Chondrocyte (in vitro differentiated cells): ENCODE measurements around the gene TEX35. TPM values are rescaled to one million over a fixed set of nuclear protein-coding genes. Genes with fewer than 3 reads are reported as not detected.

Experiments
- DNase-seq: peaks from one replicate; pipeline ENCODE4 v3.0.0; 2021; ENCODE audit warnings: mixed read lengths, low spot score
- H3K27ac Mint-ChIP-seq: one replicate; pipeline ENCODE4 v1.8.0; 2021; ENCODE audit warnings: mild to moderate bottlenecking, moderate library complexity, mixed read lengths; ENCODE audit not compliant: unreplicated experiment
- H3K27me3 Mint-ChIP-seq: 2 replicates; pipeline ENCODE4 v1.8.0; 2021; ENCODE audit warnings: low read depth, mixed read lengths
- H3K36me3 Mint-ChIP-seq: 2 replicates; pipeline ENCODE4 v1.8.0; 2021; ENCODE audit warnings: low read depth, mixed read lengths
- H3K4me1 Mint-ChIP-seq: 2 replicates; pipeline ENCODE4 v1.8.0; 2021; ENCODE audit warnings: low read depth, mild to moderate bottlenecking, mixed read lengths
- H3K4me3 Mint-ChIP-seq: one replicate; pipeline ENCODE4 v1.8.0; 2021; ENCODE audit warnings: mild to moderate bottlenecking, moderate library complexity, mixed read lengths; ENCODE audit not compliant: unreplicated experiment
- H3K9me3 Mint-ChIP-seq: 2 replicates; pipeline ENCODE4 v1.8.0; 2021; ENCODE audit warnings: low read depth, mixed read lengths
- CTCF ChIP-seq: fragments of 200-600 bp; sonication (generic); IDR thresholded peaks from 2 replicates; pipeline ENCODE4 v1.5.0; 2021; ENCODE audit warnings: antibody characterized with exemption, mild to moderate bottlenecking, moderate library complexity
- total RNA-seq: library from RNA; stranded (reverse); gene quantifications from 3 replicates; pipeline ENCODE4 v1.2.1, GENCODE V29; 2021

Gene TEX35
- total RNA-seq, 1 donor from 2014 or later = not detected

GRCh38 chr1:178493301-178493741 is 19.6 kb upstream of the TEX35 start:
- H3K9me3 Mint-ChIP-seq = no peaks in the 10 kb centered on the region
- H3K27ac Mint-ChIP-seq = no peak overlapping the region
- no peaks in the 10 kb centered on the region for H3K27me3 Mint-ChIP-seq
- no peak for TF ChIP-seq CTCF
- DNase-seq = no peak
- H3K36me3 Mint-ChIP-seq = no peaks in the 10 kb centered on the region
- H3K4me1 Mint-ChIP-seq = no peaks in the 10 kb centered on the region
- H3K4me3 Mint-ChIP-seq = no peak overlapping the region

GRCh38 chr1:178494569-178494971 is 18.3 kb upstream of the TEX35 start:
- no peak for DNase-seq
- TF ChIP-seq CTCF = no peak
- Mint-ChIP-seq H3K27ac (no peak overlapping the region), H3K4me1 (no peaks in the 10 kb centered on the region), H3K4me3 (no peak overlapping the region), H3K9me3 (no peaks in the 10 kb centered on the region), H3K36me3 (no peaks in the 10 kb centered on the region), H3K27me3 (no peaks in the 10 kb centered on the region)

DNA sequence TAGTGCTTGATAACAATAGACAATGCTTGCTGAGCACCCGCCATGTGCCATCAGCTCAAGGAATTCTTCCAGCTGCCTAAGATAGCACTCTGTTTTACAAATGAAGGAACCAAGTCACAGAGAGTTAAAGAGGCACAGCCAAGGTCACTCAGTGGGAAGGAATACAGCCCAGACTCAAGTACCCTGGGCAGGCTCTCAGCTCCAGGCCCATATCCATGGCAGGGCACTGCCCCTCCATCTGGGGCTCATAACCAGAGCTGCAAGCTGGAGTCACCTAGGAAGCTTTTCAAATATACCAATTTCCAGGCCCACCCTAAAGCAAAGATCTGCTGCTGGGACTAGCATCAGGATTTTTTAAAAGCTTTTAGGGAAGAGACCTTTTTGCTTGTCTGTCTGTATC is 17.8 kb upstream of the TEX35 start:
- H3K36me3 Mint-ChIP-seq = no peaks in the 10 kb centered on the region
- DNase-seq = no peak
- no peak for TF ChIP-seq CTCF
- H3K27ac Mint-ChIP-seq = no peak overlapping the region
- no peaks in the 10 kb centered on the region for H3K4me1 Mint-ChIP-seq
- no peaks in the 10 kb centered on the region for H3K9me3 Mint-ChIP-seq
- no peak overlapping the region for H3K4me3 Mint-ChIP-seq
- no peaks in the 10 kb centered on the region for H3K27me3 Mint-ChIP-seq

DNA sequence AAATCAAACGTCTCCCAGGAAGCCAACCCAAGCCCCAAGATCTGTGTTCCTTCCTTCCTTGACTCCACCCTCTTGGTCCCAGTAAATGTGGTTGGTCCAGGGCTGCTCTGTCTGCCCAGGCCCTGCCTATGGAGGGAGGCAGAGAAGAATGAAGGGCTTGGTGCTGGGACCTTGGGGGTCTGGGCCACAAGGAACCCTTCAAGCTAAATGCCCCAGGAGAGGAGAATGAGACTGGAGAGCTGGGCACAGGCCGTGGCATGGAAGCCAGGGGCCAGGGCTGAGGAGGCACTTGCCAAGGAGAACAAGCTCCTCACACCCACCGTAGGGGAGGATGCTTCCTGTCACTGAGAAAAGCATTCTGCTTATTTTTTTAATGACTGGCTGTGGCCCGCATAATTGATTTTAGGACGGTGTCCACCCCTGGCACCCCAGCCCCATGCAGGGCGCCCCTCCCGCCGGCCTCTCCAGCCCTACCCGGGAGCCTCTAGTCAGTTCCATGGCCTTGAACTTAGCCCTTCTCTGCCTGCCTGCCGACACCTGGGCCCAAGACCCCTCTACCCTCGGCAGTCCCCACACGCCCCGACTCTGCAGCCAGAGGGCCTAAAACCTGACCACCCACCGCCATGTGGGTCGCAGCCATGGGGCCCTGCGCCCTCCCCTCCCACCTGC is 17.0 kb upstream of the TEX35 start:
- H3K9me3 Mint-ChIP-seq = no peaks in the 10 kb centered on the region
- TF ChIP-seq CTCF = no peak
- no peak for DNase-seq
- no peaks in the 10 kb centered on the region for H3K36me3 Mint-ChIP-seq
- H3K27me3 Mint-ChIP-seq = no peaks in the 10 kb centered on the region
- no peaks in the 10 kb centered on the region for H3K4me1 Mint-ChIP-seq
- no peak overlapping the region for H3K27ac Mint-ChIP-seq
- H3K4me3 Mint-ChIP-seq = no peak overlapping the region

DNA sequence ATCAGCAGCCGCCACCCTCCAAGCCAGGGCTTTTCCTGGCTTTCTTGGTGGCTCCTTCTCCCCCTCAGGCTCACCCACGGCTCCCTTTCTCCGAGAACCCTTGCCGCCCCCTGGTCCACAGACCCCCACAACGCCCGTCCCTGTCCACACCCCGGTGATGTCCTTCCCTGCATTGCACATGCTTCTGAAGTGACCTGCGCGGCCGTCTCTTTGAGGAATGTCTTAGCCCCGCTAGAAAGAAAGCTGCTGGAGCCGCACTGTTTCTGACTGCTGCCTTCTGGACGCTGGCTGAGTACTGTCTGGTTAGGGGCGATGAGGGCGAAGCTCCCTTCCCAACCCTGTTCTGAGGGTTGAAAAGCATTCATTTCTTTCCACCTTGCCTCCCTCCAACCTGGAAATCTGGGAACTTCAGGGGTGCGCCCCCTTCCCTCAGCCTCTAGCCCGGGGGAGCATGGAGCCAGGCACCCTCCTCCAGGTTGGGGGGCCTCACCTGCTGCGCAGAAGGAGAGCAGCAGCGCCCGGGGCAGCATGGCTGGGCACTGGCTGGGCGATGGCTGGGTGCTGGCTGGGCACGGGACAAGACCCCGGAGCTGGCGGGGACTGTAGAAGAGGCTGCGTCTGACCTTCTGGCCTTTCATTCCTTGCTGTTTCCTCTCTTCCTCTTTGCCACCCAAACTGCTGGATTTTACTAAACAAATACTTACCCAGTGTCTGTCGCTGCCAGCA is 16.3 kb upstream of the TEX35 start, which contains the start of gene CLEC20A:
CLEC20A (minus strand) TSS at position 555 of the 726 bp plus-strand sequence; CDS start at position 530, 25 bp downstream.
- no peaks in the 10 kb centered on the region for H3K4me1 Mint-ChIP-seq
- H3K9me3 Mint-ChIP-seq = no peaks in the 10 kb centered on the region
- no peak within 1 kb of the TSS for H3K27ac Mint-ChIP-seq
- no peak for DNase-seq
- TF ChIP-seq CTCF = no peak
- H3K36me3 Mint-ChIP-seq = no peaks in the 10 kb centered on the region
- H3K4me3 Mint-ChIP-seq = no peak within 1 kb of the TSS
- H3K27me3 Mint-ChIP-seq = no peaks in the 10 kb centered on the region
